Left lung (tissue), 10 donors: Measurements from ENCODE around the gene ENDOD1. TPM values are rescaled to one million over a fixed set of nuclear protein-coding genes. Genes with fewer than 3 reads are reported as not detected.
"Not testable (repeated sequence)": the region's sequence is repeated elsewhere in the genome, so short reads cannot be mapped to it uniquely, and the experiment has no call there.

Experiments used
- ATAC-seq: fragments of 200-7000 bp; cut with Tn5 transposase; one replicate; pipeline ENCODE4 v1.9.1; 2020; ENCODE audit warnings: moderate library complexity
- DNase-seq, 4 donors: peaks; one replicate each; pipeline ENCODE4 v3.0.0-alpha.2; 2013 to 2020
- H3K27ac ChIP-seq, 2 donors: fragments of 200-600 bp; sonication (generic) in 1 of 2; one replicate each; pipeline versions ENCODE4 v1.5.0 to v1.8.0; 2020 to 2021
- H3K27me3 ChIP-seq, 2 donors: fragments of 200-600 bp; sonication (generic) in 1 of 2; one replicate each; pipeline versions ENCODE4 v1.5.0 to v1.8.0; 2020 to 2021
- H3K36me3 ChIP-seq, 2 donors: fragments of 200-600 bp; sonication (generic) in 1 of 2; one replicate each; pipeline versions ENCODE4 v1.5.0 to v1.8.0; 2020 to 2021
- H3K4me1 ChIP-seq, 2 donors: fragments of 200-600 bp; one replicate each; pipeline ENCODE4 v1.8.0; 2021
- H3K4me3 ChIP-seq, 2 donors: fragments of 200-600 bp; sonication (generic) in 1 of 2; one replicate each; pipeline versions ENCODE4 v1.5.0 to v1.8.0; 2020 to 2021; ENCODE audit warnings: mild to moderate bottlenecking in 1 of 2
- H3K9me3 ChIP-seq, 2 donors: fragments of 200-600 bp; sonication (generic) in 1 of 2; one replicate each; pipeline versions ENCODE4 v1.5.0 to v1.8.0; 2020 to 2021
- intact Hi-C, 2 donors: fragments of 100-400 bp; cut with DNase I; formaldehyde crosslinking; loops; one replicate each; pipeline versions ENCODE4 v1.11.2 to v1.14.2; 2022
- polyA plus RNA-seq, 6 donors: library from polyadenylated mRNA; unstranded; fragments of 120-200 nt; gene quantifications; one replicate each; pipeline ENCODE4 v1.2.1, GENCODE V29; 2013; ENCODE audit not compliant: insufficient read length in 6 of 6
- total RNA-seq, 2 donors: library from RNA; stranded (reverse); fragmentation: NEBNext Ultra II Directional; extraction: Animal tissue kit (Norgen Biotek cat#: 25700); gene quantifications; one replicate each; pipeline ENCODE4 v1.2.1, GENCODE V29; 2021
- TF ChIP-seq, protein P1 (sequence below), 2 donors: fragments of 200-600 bp; sonication (generic) in 1 of 2; IDR thresholded peaks; one replicate each; pipeline versions ENCODE4 v1.5.0 to v1.8.0; 2021; ENCODE audit warnings: antibody characterized with exemption in 2 of 2
- donor health status: DM: no; HTN: yes; CAD: no.
- donor health status: DM: no; HTN: no; CAD: no.

ENDOD1 gene
- total and polyA plus RNA-seq, 8 donors = 24.2 to 31.2 (median 26.3) TPM

GRCh38 chr11:95132956-95133355 is 43.3 kb downstream of the ENDOD1 start:
- peak; percentile 22 for ATAC-seq
- TF ChIP-seq, protein P1, sequence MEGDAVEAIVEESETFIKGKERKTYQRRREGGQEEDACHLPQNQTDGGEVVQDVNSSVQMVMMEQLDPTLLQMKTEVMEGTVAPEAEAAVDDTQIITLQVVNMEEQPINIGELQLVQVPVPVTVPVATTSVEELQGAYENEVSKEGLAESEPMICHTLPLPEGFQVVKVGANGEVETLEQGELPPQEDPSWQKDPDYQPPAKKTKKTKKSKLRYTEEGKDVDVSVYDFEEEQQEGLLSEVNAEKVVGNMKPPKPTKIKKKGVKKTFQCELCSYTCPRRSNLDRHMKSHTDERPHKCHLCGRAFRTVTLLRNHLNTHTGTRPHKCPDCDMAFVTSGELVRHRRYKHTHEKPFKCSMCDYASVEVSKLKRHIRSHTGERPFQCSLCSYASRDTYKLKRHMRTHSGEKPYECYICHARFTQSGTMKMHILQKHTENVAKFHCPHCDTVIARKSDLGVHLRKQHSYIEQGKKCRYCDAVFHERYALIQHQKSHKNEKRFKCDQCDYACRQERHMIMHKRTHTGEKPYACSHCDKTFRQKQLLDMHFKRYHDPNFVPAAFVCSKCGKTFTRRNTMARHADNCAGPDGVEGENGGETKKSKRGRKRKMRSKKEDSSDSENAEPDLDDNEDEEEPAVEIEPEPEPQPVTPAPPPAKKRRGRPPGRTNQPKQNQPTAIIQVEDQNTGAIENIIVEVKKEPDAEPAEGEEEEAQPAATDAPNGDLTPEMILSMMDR (IDR thresholded peaks at IDR 0.05) = no peak

DNA sequence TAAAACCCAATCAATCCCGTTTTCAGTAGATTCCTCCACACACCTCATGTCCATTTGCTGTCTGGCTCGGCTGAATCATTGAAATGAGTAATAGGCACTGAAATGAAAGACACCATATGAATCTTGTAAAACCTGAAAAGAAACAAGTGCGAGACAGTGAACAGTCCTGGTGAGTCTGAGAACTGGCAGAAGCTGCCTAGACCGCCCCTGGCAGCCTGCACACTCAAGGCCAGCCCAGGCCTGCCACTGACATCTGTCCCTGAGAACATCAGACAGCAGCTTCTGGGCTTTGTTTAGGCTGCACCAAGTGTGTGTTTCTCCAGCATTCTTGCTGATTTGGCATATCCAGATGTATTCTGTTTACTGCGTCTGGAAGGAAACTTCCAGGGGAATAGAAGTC is 44.8 kb downstream of the ENDOD1 start:
- peak; percentile 36 for ATAC-seq

More at GRCh38 chr11:95132956-95133355, 43.3 kb downstream of the ENDOD1 start:
- Histone ChIP-seq H3K27ac (no peak overlapping the region), H3K9me3 (no peaks in the 10 kb centered on the region), H3K4me3 (no peak overlapping the region), H3K36me3 (peaks cover 0 to 17% of the 10 kb centered on the region in 2 donors), H3K4me1 (no peaks in the 10 kb centered on the region), H3K27me3 (no peaks in the 10 kb centered on the region)
- intact Hi-C loops = no loop called here
- DNase-seq = no peak

GRCh38 chr11:95135155-95135554 is 45.5 kb downstream of the ENDOD1 start:
- H3K4me3 ChIP-seq = no peak overlapping the region
- intact Hi-C loops = no loop called here
- H3K27me3 ChIP-seq = no peaks in the 10 kb centered on the region
- H3K9me3 ChIP-seq = no peaks in the 10 kb centered on the region
- TF ChIP-seq, protein P1 (IDR thresholded peaks at IDR 0.05) = no peak
- no peaks in the 10 kb centered on the region for H3K4me1 ChIP-seq
- DNase-seq (no peak), ATAC-seq (no peak)
- H3K27ac ChIP-seq = no peak overlapping the region
- no peaks in the 10 kb centered on the region for H3K36me3 ChIP-seq

More for the DNA sequence above, 44.8 kb downstream of the ENDOD1 start:
- no peak for DNase-seq
- Histone ChIP-seq H3K36me3 (peaks cover 0 to 3% of the 10 kb centered on the region in 2 donors), H3K27ac (no peak overlapping the region), H3K4me3 (no peak overlapping the region), H3K9me3 (no peaks in the 10 kb centered on the region), H3K27me3 (no peaks in the 10 kb centered on the region), H3K4me1 (no peaks in the 10 kb centered on the region)
- intact Hi-C loops = no loop called here
- TF ChIP-seq, protein P1 (IDR thresholded peaks at IDR 0.05) = no peak

GRCh38 chr11:95135880-95136279 is 46.2 kb downstream of the ENDOD1 start:
- Histone ChIP-seq H3K36me3 (no peaks in the 10 kb centered on the region), H3K4me1 (no peaks in the 10 kb centered on the region), H3K4me3 (no peak overlapping the region), H3K27me3 (no peaks in the 10 kb centered on the region), H3K9me3 (no peaks in the 10 kb centered on the region), H3K27ac (no peak overlapping the region)
- ATAC-seq (no peak), DNase-seq (no peak)
- intact Hi-C loops = no loop called here
- TF ChIP-seq, protein P1 (IDR thresholded peaks at IDR 0.05) = no peak

DNA sequence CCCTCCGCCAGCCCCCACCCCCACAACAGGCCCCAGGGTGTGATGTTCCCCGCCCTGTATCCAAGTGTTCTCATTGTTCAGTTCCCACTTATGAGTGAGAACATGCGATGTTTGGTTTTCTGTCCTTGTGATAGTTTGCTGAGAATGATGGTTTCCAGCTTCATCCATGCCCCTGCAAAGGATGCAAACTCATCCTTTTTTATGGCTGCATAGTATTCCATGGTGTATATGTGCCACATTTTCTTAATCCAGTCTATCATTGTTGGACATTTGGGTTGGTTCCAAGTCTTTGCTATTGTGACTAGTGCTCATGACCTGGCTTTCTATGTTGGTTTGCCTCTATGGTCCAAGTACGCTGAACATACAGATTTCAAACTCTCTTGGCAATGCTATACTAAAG is 47.1 kb downstream of the ENDOD1 start:
- H3K4me3 ChIP-seq, H3K9me3 ChIP-seq, H3K27ac ChIP-seq, H3K36me3 ChIP-seq, DNase-seq, H3K27me3 ChIP-seq, intact Hi-C loops, ATAC-seq, H3K4me1 ChIP-seq: not testable (repeated sequence)

- Histone ChIP-seq H3K27me3 (no peaks in the 10 kb centered on the region), H3K9me3 (no peaks in the 10 kb centered on the region), H3K4me1 (no peaks in the 10 kb centered on the region), H3K36me3 (no peaks in the 10 kb centered on the region), H3K4me3 (no peak overlapping the region), H3K27ac (no peak overlapping the region)
- DNase-seq (no peak), ATAC-seq (no peak)
- intact Hi-C loops = no loop called here
- TF ChIP-seq, protein P1 (IDR thresholded peaks at IDR 0.05) = no peak
These were observed 47.7 kb downstream of the ENDOD1 start for GRCh38 chr11:95137299-95137698.
